Activated T-helper 1 cell treated with anti-CD3 and anti-CD28 coated beads, Interleukin-2, amount 50 U/mL, for 16 hours (primary cell): Measurements from ENCODE around the gene NAV3.

Source experiments
- DNase-seq, 2 donors: peaks; one replicate each; pipeline ENCODE4 v3.0.0-alpha.2; 2020; ENCODE audit warnings: low read depth in 1 of 2, low spot score in 1 of 2

NAV3 gene

DNA sequence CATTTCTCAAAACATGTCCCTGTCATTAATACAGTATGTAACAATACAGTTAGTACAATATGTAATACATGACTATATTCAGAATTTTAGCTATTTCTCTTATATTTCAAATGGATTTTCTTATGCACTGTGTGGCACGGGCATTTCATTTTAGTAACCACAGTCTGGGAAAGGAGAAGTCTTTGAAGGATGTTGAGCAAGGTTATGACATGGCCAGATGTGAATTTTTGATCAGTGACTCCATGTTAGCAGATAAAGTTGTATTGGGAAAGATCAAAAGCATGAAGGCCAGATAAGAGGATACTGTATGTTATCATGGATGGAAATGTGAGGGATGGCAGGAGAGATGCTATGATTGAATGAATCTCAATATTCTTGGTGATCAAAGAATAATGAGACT, 285.2 kb downstream of the NAV3 start:
- DNase-seq, result no peak

DNA sequence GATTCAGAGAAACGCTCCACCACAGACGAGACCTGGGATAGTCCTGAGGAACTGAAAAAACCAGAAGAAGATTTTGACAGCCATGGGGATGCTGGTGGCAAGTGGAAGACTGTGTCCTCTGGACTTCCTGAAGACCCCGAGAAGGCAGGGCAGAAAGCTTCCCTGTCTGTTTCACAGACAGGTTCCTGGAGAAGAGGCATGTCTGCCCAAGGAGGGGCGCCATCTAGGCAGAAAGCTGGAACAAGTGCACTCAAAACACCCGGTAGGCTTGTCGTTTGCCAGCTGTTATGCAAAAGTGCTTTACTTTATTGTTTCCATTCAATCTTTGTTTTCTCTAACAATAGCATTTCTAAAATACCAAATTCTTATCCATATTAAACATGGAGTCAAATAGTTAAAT, 287.3 kb downstream of the NAV3 start:
- DNase-seq, result no peak

GRCh38 chr12:78118486-78118885, 287.8 kb downstream of the NAV3 start:
- DNase-seq, result no peak

- DNase-seq, result no peak
These were observed 288.7 kb downstream of the NAV3 start for GRCh38 chr12:78119351-78119918.

- no peak for DNase-seq
These were observed 289.6 kb downstream of the NAV3 start for GRCh38 chr12:78120306-78120705.

- no peak for DNase-seq
These were observed 290.3 kb downstream of the NAV3 start for GRCh38 chr12:78120866-78121560.

- no peak for DNase-seq
These were observed 291.4 kb downstream of the NAV3 start for GRCh38 chr12:78121969-78122610.

DNA sequence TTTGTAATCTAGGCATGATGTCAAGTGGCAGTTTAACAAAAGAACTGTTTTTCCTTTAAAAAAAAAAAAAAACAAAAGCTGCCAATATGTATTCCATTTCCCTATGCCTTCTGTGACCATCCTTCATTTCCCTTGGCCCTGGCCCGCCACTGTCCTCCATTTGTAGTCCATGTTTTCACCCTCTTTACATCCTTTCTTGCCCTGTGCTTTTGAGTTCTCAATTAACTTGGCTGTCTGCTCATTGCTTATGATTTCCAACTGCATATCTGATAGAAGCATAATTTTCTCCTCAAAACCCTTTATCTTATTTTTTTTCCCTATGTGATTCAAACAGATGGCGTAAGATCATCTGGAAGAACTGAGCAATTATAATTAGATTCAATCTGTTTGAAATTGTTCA, 297.5 kb downstream of the NAV3 start:
- DNase-seq, result no peak

GRCh38 chr12:78143717-78144116, 313.0 kb downstream of the NAV3 start:
- DNase-seq, result no peak

- no peak for DNase-seq
These were observed 314.7 kb downstream of the NAV3 start for GRCh38 chr12:78145398-78145797.

DNA sequence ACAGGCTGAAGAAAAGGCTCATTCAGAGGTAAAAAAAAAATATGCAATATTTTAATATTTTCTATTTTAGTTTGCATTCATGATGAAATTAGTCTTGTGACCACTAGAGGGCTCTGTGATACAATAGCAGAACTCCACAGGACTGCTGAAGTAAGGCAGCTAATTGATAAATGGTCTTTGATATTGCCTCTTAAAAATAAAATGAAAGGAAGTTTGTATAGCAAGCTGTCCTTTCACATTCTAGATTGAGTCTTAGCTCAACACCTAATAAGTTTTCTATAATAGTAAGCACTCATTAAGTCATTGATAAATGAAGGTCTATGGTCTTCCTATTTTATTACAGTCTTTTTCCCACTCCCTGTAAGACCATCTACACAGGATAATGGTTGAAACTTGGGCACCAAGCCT, 315.7 kb downstream of the NAV3 start:
- no peak for DNase-seq

DNA sequence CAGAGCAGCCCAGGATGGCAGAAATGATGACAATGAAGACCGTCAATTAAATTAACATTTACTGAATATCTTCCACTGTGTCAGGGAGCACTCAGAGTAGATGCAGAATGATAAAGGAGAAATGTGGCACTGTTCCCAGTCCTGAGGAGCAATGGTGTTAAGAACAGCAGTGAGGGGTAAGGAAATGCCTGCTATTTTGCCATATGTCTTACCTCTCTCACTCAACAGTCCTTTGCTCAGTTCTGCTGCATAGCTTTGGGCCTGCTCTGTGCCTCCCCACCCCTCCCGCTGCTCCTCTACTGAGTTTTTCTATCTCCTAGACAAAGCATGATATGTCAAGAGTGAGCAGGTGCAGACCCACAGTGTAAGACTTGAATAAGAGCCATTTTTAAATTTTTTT, 318.8 kb downstream of the NAV3 start:
- DNase-seq, result no peak

GRCh38 chr12:78155546-78155945, 324.9 kb downstream of the NAV3 start:
- no peak for DNase-seq

DNA sequence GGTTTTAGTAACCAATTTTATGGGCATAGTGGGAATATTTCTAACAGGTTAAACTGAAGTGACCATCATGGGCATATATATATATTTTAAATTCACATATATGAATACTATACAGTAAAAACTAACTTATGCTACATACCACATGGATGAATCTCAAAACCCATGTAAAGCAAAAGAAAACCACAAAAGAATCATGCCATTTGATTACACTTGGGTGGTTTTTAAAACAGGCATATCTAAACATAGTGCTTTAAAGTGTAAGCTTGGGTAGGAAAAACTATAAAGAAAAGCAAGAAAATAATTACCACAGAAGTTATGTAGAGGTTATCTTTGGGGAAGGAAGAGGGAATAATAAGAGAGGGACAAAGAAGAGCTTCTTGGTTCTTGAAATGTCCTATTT, 326.1 kb downstream of the NAV3 start:
- DNase-seq, result no peak

- no peak for DNase-seq
These were observed 326.5 kb downstream of the NAV3 start for GRCh38 chr12:78157199-78157598.

GRCh38 chr12:78164154-78164553, 333.5 kb downstream of the NAV3 start:
- no peak for DNase-seq

GRCh38 chr12:78167510-78167909, 336.8 kb downstream of the NAV3 start:
- DNase-seq, result no peak

DNA sequence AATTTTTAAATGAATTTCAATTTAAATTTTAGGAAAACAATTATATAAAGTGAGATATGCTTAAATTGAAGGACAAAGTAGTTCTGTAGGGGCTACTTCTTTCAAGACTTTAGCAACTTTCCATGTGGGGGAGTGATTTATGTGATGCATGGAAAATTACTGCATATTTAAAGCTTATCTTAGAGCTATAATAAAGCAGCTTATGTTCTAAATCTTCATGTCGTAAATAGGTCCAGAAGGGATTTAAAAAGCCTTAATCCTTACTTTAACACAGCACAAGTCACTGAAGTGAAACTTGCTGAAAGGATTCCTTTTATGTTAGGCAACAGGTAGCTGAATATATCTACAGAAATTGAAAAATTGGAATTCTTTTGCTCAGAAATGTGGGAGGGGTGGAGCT, 340.4 kb downstream of the NAV3 start:
- DNase-seq, result no peak

- no peak for DNase-seq
These were observed 345.9 kb downstream of the NAV3 start for GRCh38 chr12:78176643-78177042.

GRCh38 chr12:78177298-78177697, 346.6 kb downstream of the NAV3 start:
- no peak for DNase-seq

- no peak for DNase-seq
These were observed 348.7 kb downstream of the NAV3 start for GRCh38 chr12:78179346-78179745.

DNA sequence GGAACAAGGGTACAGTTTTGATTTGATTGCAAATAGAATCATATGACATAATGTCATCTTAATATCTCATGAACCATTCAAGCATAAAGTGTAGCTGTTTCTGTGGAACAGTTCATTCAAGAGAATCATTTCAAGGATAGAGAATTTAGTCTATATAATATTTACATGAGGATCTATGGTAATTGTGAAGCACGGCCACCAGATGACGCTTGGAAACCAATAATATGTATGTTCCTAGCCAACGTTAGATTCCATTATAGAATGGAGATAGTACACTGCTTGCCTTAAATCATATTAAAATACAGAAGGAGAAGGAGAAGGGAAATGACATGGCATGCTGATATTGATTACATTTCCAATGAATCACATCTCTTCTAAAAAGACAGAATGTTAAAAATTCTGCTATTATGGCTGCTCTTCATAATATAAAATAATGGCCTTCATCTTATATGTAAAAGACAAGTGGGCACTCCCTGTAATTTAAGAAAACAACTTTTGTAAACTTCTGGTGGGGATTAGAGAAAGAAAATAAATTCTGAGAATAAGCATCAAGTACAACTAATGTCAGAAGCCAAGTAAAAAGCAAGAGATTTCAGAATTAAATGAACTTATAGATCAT, 351.0 kb downstream of the NAV3 start:
- DNase-seq, result no peak
